Osteoblast (primary cell): ENCODE data around the gene RFTN1. TPM values are rescaled to one million over a fixed set of nuclear protein-coding genes. Genes with fewer than 3 reads are reported as not detected.

Experiments
- DNase-seq: peaks from one replicate; pipeline ENCODE4 v3.0.0; 2011; ENCODE audit warnings: low spot score, mixed read lengths; ENCODE audit not compliant: insufficient read length; ENCODE audit errors: missing footprints
- H2AFZ ChIP-seq: 2 replicates; pipeline ENCODE4 v1.6.0; 2011; ENCODE audit warnings: mild to moderate bottlenecking, low read length
- H3K27ac ChIP-seq: 2 replicates; pipeline ENCODE4 v1.5.1; 2011; ENCODE audit warnings: mild to moderate bottlenecking, low read depth, low read length, moderate library complexity
- H3K27me3 ChIP-seq: 2 replicates; pipeline ENCODE4 v1.6.0; 2012; ENCODE audit warnings: mild to moderate bottlenecking, control low read depth, inconsistent platforms, low read length, moderate library complexity; ENCODE audit not compliant: insufficient read depth
- H3K36me3 ChIP-seq: 2 replicates; pipeline ENCODE4 v1.5.1; 2011; ENCODE audit warnings: mild to moderate bottlenecking, low read length, control low read depth, moderate library complexity; ENCODE audit not compliant: insufficient read depth
- H3K4me1 ChIP-seq: 2 replicates; pipeline ENCODE4 v1.5.1; 2011; ENCODE audit warnings: mild to moderate bottlenecking, low read length, control low read depth, moderate library complexity; ENCODE audit not compliant: insufficient read depth
- H3K4me2 ChIP-seq: 2 replicates; pipeline ENCODE4 v1.6.0; 2011; ENCODE audit warnings: mild to moderate bottlenecking, low read length; ENCODE audit not compliant: insufficient read depth
- H3K4me3 ChIP-seq: fragments of 200-600 bp; sonication (generic); 3 replicates; pipeline ENCODE4 v1.5.1; 2012; ENCODE audit warnings: mild to moderate bottlenecking, low read length, inconsistent platforms; ENCODE audit not compliant: insufficient read depth
- H3K79me2 ChIP-seq: 2 replicates; pipeline ENCODE4 v1.6.0; 2012; ENCODE audit warnings: mild to moderate bottlenecking, low read length, control low read depth, inconsistent platforms; ENCODE audit not compliant: insufficient read depth
- H3K9me3 ChIP-seq: 2 replicates; pipeline ENCODE4 v1.5.1; 2011; ENCODE audit warnings: low read depth, low read length, control low read depth
- H4K20me1 ChIP-seq: 2 replicates; pipeline ENCODE4 v1.6.0; 2012; ENCODE audit warnings: mild to moderate bottlenecking, low read length, control low read depth; ENCODE audit not compliant: insufficient read depth
- CTCF ChIP-seq: IDR thresholded peaks from 2 replicates; pipeline ENCODE4 v1.5.1; 2011; ENCODE audit warnings: mild to moderate bottlenecking, low read depth, low read length, moderate library complexity; ENCODE audit errors: extremely low read depth
- total RNA-seq: library from RNA; depleted of rRNA; stranded (reverse); fragments of >200 nt; gene quantifications from 2 replicates; pipeline ENCODE4 v1.2.3, GENCODE V29; 2012

The RFTN1 gene
- total RNA-seq, 1 donor: 99.2 TPM

GRCh38 chr3:16316396-16316795 is 197.1 kb downstream of the RFTN1 start:
- H2AFZ ChIP-seq: no peak overlapping the region
- no peak overlapping the region for H3K27ac ChIP-seq
- TF ChIP-seq CTCF: no peak
- H3K27me3 ChIP-seq: no peaks in the 10 kb centered on the region
- H3K36me3 ChIP-seq: peaks cover 47% of the 10 kb centered on the region
- H3K4me2 ChIP-seq: no peak overlapping the region
- peaks cover 2% of the 10 kb centered on the region for H4K20me1 ChIP-seq
- H3K4me3 ChIP-seq: no peak overlapping the region
- no peaks in the 10 kb centered on the region for H3K79me2 ChIP-seq
- no peaks in the 10 kb centered on the region for H3K9me3 ChIP-seq
- H3K4me1 ChIP-seq: peaks cover 15% of the 10 kb centered on the region
- no peak for DNase-seq

GRCh38 chr3:16315623-16316022 is 197.9 kb downstream of the RFTN1 start:
- no peaks in the 10 kb centered on the region for H3K9me3 ChIP-seq
- peaks cover 2% of the 10 kb centered on the region for H4K20me1 ChIP-seq
- H3K36me3 ChIP-seq: peaks cover 47% of the 10 kb centered on the region
- H3K27ac ChIP-seq: no peak overlapping the region
- no peak for TF ChIP-seq CTCF
- no peak for DNase-seq
- no peak overlapping the region for H3K4me3 ChIP-seq
- peaks cover 16% of the 10 kb centered on the region for H3K4me1 ChIP-seq
- H3K79me2 ChIP-seq: no peaks in the 10 kb centered on the region
- no peak overlapping the region for H2AFZ ChIP-seq
- no peaks in the 10 kb centered on the region for H3K27me3 ChIP-seq
- H3K4me2 ChIP-seq: no peak overlapping the region

- no peak overlapping the region for H3K4me2 ChIP-seq
- no peak for DNase-seq
- H3K36me3 ChIP-seq: peaks cover 34% of the 10 kb centered on the region
Measured at GRCh38 chr3:16313886-16314645, 199.4 kb downstream of the RFTN1 start.

More at GRCh38 chr3:16313886-16314645, 199.4 kb downstream of the RFTN1 start:
- no peak overlapping the region for H2AFZ ChIP-seq
- no peak for TF ChIP-seq CTCF
- H3K27me3 ChIP-seq: no peaks in the 10 kb centered on the region
- peaks cover 2% of the 10 kb centered on the region for H4K20me1 ChIP-seq
- H3K9me3 ChIP-seq: no peaks in the 10 kb centered on the region
- H3K79me2 ChIP-seq: no peaks in the 10 kb centered on the region
- H3K27ac ChIP-seq: no peak overlapping the region
- no peak overlapping the region for H3K4me3 ChIP-seq
- peaks cover 20% of the 10 kb centered on the region for H3K4me1 ChIP-seq
